ENCODE measurements around the gene SUMO3. TPM values are rescaled to one million over a fixed set of nuclear protein-coding genes. Genes with fewer than 3 reads are reported as not detected.
A peak's percentile ranks its signal among the peaks of the same experiment; 100 is the strongest.

SUMO3 gene
- total and polyA plus RNA-seq, 2 of the 13 experiments (the other 11 are each of a cell fraction or from before 2014, with no cell fraction given) = 51.4 to 92.4 TPM

GRCh38 chr21:44802396-44803153, 15.3 kb downstream of the SUMO3 start:
- Histone ChIP-seq H3K36me3 (replicated peaks in 1 of 2; ENCODE audit: control insufficient read depth in 1 of 2, insufficient read depth in 2 of 2, low read length in 2 of 2) (peaks cover 9 to 34% of the 10 kb centered on the region in 2 experiments; a peak in 4 of 5 replicates), H3K9me3 (ENCODE audit: low read length) (no peaks in the 10 kb centered on the region), H3K79me2 (ENCODE audit: insufficient read depth, low read length) (peaks cover 44% of the 10 kb centered on the region), H3K4me1 (ENCODE audit: insufficient read depth, low read length) (peaks cover 57% of the 10 kb centered on the region), H2AFZ (ENCODE audit: low read length) (no peak overlapping the region), H3K4me2 (ENCODE audit: low read depth, low read length) (peak overlapping the region; percentile 99), H3K4me3 (replicated peaks in 1 of 3; ENCODE audit: insufficient read depth in 1 of 3, low read depth in 2 of 3, low read length in 3 of 3) (peak overlapping the region; percentile 79 to 86 (median 80)), H3K27ac (ENCODE audit: extremely low read length, insufficient read depth, low read length) (peak overlapping the region; percentile 88), H3K9ac (ENCODE audit: insufficient read depth, low read depth, low read length) (peak overlapping the region; percentile 85), H3K27me3 (ENCODE audit: control insufficient read depth in 1 of 2, insufficient read depth in 2 of 2, low read length in 2 of 2) (no peaks in the 10 kb centered on the region; a peak in 1 of 5 replicates), H4K20me1 (ENCODE audit: insufficient read depth, low read length) (peaks cover 14% of the 10 kb centered on the region)
- no TSS peak for BruUV-seq (replicated peaks)
- peak; percentile 81 for DNase-seq (ENCODE audit: low spot score)
- FAIRE-seq = peak; percentile 76
- in situ Hi-C loops (cut with HindIII; ENCODE audit: extremely low pct_ligation_motif_present, low pct_unique_long_range_greater_than_20kb) = loop anchor here (5.0 kb wide), 2 partner anchors 45 to 110 kb away; no protein-coding TSS in a partner anchor
- ATAC-seq = peak; percentile 89
- CTCF ChIA-PET (ENCODE audit: low intra/inter-chr PET ratio, low total read pairs) = no interaction called here
- POLR2A ChIA-PET = interaction anchor here (0.6 to 5.6 kb wide), 22 partner anchors 9 to 345 kb away, joined by 3 to 31 read pairs (median 4); partner anchors contain the start of genes PTTG1IP and SUMO3
- 4% methylated on average over 12 of the region's 32 CpGs for WGBS (ENCODE audit: low lambda C conversion rate)
- intact Hi-C loops (cut with micrococcal nuclease; ENCODE audit: unreplicated experiment) = loop anchor here (1.0 to 5.0 kb wide), 4 partner anchors 15 to 110 kb away; partner anchors contain the start of gene PTTG1IP
- TF ChIP-seq ZNF883 (CRISPR knock-in tag; IDR thresholded peaks at IDR 0.05; ENCODE audit: not compliant biosample characterization) (no peak), SRSF9 (IDR thresholded peaks at IDR 0.05; ENCODE audit: borderline replicate concordance, insufficient read depth, low read depth, low read length, poor library complexity, severe bottlenecking) (no peak), TARDBP (CRISPR knock-in tag; IDR thresholded peaks at IDR 0.05) (0 out of 2 replicates have a peak, but pooled peaks have one; percentile 50), PHF8 (CRISPR knock-in tag; IDR thresholded peaks at IDR 0.05) (no peak), AGO1 (IDR thresholded peaks at IDR 0.05; ENCODE audit: low read depth, low read length, poor library complexity, severe bottlenecking) (no peak), ZNF792 (CRISPR knock-in tag; IDR thresholded peaks at IDR 0.05) (no peak), ZNF407 (CRISPR knock-in tag; IDR thresholded peaks at IDR 0.05; ENCODE audit: not compliant biosample characterization) (no peak), ZNF337 (CRISPR knock-in tag; IDR thresholded peaks at IDR 0.05; ENCODE audit: borderline replicate concordance, low read depth) (no peak), MXD1 (CRISPR knock-in tag; IDR thresholded peaks at IDR 0.05) (no peak), ZNF678 (CRISPR knock-in tag; IDR thresholded peaks at IDR 0.05) (no peak), ZNF558 (CRISPR knock-in tag; IDR thresholded peaks at IDR 0.05; ENCODE audit: borderline replicate concordance) (peak; percentile 10; the same call in 1 of the 2 replicates)
